AG04450 (cell line): ENCODE results near the gene STK32A. TPM values are rescaled to one million over a fixed set of nuclear protein-coding genes. Genes with fewer than 3 reads are reported as not detected.

ENCODE experiments used
- CTCF ChIA-PET: fragments of 300-600, 350-600 bp; formaldehyde crosslinking; extraction: SDS; loops from one replicate; lab custom pipeline; 2022; ENCODE audit warnings: antibody characterized with exemption, inconsistent platforms; lab: Charles Lee
- POLR2A ChIA-PET: fragments of 350-600 bp; formaldehyde crosslinking; extraction: SDS; loops from one replicate; lab custom pipeline; 2021; ENCODE audit warnings: antibody characterized with exemption, inconsistent platforms; lab: Yijun Ruan, JAX
- DNase-seq: peaks from one replicate; pipeline ENCODE4 v3.0.0-alpha.2; 2011; ENCODE audit warnings: low read depth, low spot score
- H3K27ac ChIP-seq: one replicate; pipeline ENCODE4 v1.5.1; 2012; ENCODE audit warnings: low read depth, low read length, control low read depth
- H3K27me3 ChIP-seq: one replicate; pipeline ENCODE4 v1.6.0; 2012; ENCODE audit warnings: low read length; ENCODE audit not compliant: control insufficient read depth, insufficient read depth
- H3K4me3 ChIP-seq: 2 replicates; pipeline ENCODE4 v1.5.1; 2011; ENCODE audit warnings: mild to moderate bottlenecking, low read depth, low read length, control low read depth
- H3K9me3 ChIP-seq: 2 replicates; pipeline ENCODE4 v1.5.1; 2012; ENCODE audit warnings: low read length; ENCODE audit not compliant: control insufficient read depth, insufficient read depth
- CTCF ChIP-seq: IDR thresholded peaks from 2 replicates; pipeline ENCODE4 v1.5.1; 2011; ENCODE audit warnings: low read depth, low read length, control low read depth, inconsistent platforms
- polyA plus RNA-seq: library from polyadenylated mRNA; depleted of rRNA; stranded (reverse); fragments of >200 nt; gene quantifications from 2 replicates; pipeline ENCODE4 v1.2.3, GENCODE V29; 2011

Gene STK32A
- polyA plus RNA-seq, 1 experiment = 0.20 TPM

GRCh38 chr5:147245381-147246165 lies 10.7 kb downstream of the STK32A start:
- Histone ChIP-seq H3K27ac (no peak overlapping the region), H3K4me3 (no peak overlapping the region), H3K27me3 (no peaks in the 10 kb centered on the region), H3K9me3 (no peaks in the 10 kb centered on the region)
- POLR2A ChIA-PET = no interaction called here
- CTCF ChIA-PET = interaction anchor here (1.1 kb wide), 1 partner anchor 57 kb away, joined by 7 read pairs; no protein-coding TSS in a partner anchor
- no peak for TF ChIP-seq CTCF
- DNase-seq = no peak

- TF ChIP-seq CTCF = no peak
- DNase-seq = no peak
- Histone ChIP-seq H3K9me3 (no peaks in the 10 kb centered on the region), H3K27ac (no peak overlapping the region), H3K4me3 (no peak overlapping the region), H3K27me3 (no peaks in the 10 kb centered on the region)
- CTCF ChIA-PET = interaction anchor here (1.2 kb wide), 1 partner anchor 310 kb away, joined by 4 read pairs; no protein-coding TSS in a partner anchor
- POLR2A ChIA-PET = no interaction called here
These were observed 13.7 kb downstream of the STK32A start for GRCh38 chr5:147248561-147248960.

- peaks cover 2% of the 10 kb centered on the region for H3K27me3 ChIP-seq
- ChIA-PET CTCF (no interaction called here), POLR2A (no interaction called here)
- DNase-seq = no peak
- no peak overlapping the region for H3K27ac ChIP-seq
- no peak for TF ChIP-seq CTCF
- H3K9me3 ChIP-seq = no peaks in the 10 kb centered on the region
- no peak overlapping the region for H3K4me3 ChIP-seq
These were observed 25.0 kb downstream of the STK32A start for GRCh38 chr5:147259837-147260236.

- DNase-seq = no peak
- H3K4me3 ChIP-seq = no peak overlapping the region
- CTCF ChIA-PET = interaction anchor here (0.6 kb wide), 1 partner anchor 311 kb away, joined by 5 read pairs; no protein-coding TSS in a partner anchor
- H3K27me3 ChIP-seq = no peaks in the 10 kb centered on the region
- no peak overlapping the region for H3K27ac ChIP-seq
- no peak for TF ChIP-seq CTCF
- POLR2A ChIA-PET = no interaction called here
- H3K9me3 ChIP-seq = no peaks in the 10 kb centered on the region
These were observed 32.4 kb downstream of the STK32A start for GRCh38 chr5:147267082-147267832.

GRCh38 chr5:147276497-147276896 lies 41.7 kb downstream of the STK32A start:
- ChIA-PET POLR2A (no interaction called here), CTCF (interaction anchor here (0.9 kb wide), 1 partner anchor 93 kb away, joined by 4 read pairs; no protein-coding TSS in a partner anchor)
- Histone ChIP-seq H3K27me3 (peaks cover 3% of the 10 kb centered on the region), H3K9me3 (no peaks in the 10 kb centered on the region), H3K4me3 (no peak overlapping the region), H3K27ac (no peak overlapping the region)
- DNase-seq = no peak
- TF ChIP-seq CTCF = no peak
